HG03097 (cell line): ENCODE results near the gene GUCY2D.

ENCODE experiments used
- ATAC-seq: cut with Tn5 transposase; IDR thresholded peaks from one replicate; pipeline ENCODE4 v1.9.1; 2021; ENCODE audit not compliant: unreplicated experiment, low FRiP score

The GUCY2D gene

DNA sequence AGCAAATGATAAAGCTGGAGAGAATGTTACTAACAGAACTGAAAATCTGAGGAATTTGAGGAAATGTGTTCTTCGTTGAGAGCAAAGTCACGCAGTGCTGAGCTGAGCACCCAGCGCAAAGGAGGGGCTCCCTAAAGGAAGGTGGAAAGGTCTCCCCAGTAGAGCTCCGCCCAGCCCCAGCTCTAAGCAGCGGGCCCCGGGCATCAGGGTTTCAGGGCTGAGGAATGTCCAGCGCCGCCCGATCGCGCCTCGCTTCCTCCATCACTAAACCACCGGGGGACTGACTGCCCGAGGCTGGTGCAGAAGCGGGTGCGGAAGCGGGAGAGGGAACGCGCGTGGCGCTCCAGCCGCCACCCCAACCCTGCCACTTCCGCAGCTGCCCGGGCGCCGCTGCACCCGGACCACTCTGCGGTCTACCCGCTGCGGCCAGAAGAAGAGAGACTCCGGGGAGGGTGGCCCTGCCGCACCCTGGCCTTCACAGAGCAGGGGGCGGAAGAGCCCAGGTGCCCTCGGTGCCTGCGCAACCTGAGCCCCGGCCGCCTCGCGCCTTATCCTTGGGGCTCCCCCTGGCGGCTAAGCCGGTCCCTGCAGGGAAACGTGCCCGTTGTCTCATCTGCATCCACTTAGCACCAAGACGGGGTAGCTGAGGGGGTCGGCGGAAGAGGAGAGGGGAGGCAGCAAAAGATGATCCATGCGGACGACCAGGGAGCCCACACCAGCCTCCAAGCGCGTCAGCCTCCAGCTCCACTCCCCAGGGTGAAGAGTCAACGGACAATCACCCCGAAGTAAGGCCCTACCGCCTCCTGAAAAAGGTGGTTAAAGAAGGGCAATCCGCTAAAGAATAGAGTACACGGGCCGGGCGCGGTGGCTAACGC, 12.4 kb upstream of the GUCY2D start:
- peak; percentile 50 for ATAC-seq

DNA sequence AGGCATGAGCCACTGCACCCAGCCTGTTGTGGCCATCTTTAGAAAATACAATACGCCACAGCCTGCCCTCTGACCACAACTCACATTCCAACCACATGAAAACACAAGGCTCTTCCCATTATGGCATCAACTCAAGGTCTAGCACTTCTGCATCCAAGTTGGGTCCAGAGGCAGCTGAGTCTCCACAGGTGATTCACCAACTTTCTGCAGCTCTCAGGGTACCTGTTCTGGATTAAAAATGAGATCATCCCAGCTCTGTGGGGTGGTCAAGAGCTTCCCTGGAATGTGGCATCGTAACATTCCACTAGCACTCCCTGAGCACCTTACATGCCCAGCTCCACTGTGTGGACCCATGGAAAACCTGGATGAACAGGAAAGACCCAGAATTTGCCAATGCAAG, 9.9 kb upstream of the GUCY2D start:
- no peak for ATAC-seq

DNA sequence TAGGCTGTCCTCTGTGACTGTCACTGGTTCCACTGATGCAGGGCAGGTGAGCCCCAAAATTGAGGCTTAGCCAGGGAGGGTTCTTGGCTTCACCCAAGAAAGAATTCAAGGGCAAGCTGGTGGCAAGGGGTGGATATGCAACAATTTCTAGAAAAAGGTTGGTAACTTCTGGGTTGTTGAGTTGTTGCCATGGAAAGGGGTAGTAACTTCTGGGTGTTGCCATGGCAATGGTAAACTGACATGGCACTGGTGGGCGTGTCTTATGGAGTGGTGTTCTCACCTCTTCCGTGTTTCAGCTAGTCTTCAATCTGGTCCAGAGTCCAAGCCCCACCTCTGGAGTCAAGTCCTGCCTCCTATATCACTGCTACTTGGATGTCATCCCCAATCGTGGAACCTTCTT, 9.5 kb upstream of the GUCY2D start:
- no peak for ATAC-seq

DNA sequence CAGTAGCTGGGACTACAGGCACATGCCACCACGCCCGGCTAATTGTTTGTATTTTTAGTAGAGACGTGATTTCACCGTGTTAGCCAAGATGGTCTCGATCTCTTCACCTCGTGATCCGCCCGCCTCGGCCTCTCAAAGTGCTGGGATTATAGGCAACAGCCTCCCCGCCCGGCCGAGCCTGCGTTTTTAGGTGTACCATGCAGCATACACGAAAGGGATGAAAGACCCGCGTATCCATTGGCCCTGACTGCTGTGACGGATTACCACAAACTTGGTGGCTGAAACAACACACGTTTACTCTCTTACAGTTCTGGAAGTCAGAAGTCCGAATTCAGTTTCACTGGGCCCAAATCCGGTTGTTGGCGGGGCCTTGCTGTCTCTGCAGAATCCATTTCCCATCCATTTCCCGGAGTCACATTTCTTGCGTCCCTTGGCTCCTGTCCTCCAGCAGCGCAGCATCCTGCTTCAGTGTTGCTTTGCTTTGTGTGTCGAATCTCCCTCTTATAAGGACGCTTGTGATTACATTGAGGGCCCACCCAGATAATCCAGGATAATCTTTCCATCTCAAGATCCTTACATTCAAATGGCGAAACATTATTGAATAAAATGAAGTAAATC, 8.3 kb upstream of the GUCY2D start:
- no peak for ATAC-seq

DNA sequence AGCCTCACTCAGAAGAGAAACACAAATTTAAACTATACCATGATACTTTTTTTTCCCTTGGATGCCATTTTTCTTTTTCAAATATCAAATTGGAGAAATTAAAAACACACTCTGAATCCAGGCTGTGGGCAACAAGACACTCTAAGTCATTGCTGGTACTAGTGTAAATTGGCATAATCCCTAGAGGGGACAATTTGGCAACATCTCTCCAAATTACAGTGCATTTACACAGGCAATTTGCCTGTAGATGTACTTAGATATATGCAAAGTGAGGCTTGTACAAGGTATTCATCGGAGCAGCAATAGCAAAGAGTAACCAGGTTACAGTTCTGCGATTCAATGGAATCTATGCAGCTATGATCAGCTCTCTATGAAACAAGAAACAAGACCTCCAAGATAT, 6.7 kb upstream of the GUCY2D start:
- no peak for ATAC-seq

DNA sequence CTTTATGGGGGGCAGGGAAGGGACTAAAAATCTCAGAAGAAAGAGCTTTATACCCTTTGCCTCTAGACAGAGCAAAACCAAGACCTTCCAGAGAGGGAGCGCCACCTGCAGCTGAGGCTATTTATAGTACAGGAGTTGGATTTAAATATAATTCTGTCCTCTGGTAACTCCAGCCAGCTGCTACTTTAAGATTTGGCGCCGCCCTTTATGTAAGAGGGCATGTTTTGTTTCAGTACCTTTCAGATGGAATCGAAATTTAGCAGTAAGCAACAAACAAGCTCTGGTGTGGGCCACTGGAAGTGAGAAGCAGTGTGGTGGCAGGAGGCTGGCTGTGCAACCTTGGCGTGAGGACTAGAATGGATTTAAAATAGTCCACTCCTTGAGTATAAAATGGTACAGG, 5.2 kb upstream of the GUCY2D start:
- no peak for ATAC-seq

DNA sequence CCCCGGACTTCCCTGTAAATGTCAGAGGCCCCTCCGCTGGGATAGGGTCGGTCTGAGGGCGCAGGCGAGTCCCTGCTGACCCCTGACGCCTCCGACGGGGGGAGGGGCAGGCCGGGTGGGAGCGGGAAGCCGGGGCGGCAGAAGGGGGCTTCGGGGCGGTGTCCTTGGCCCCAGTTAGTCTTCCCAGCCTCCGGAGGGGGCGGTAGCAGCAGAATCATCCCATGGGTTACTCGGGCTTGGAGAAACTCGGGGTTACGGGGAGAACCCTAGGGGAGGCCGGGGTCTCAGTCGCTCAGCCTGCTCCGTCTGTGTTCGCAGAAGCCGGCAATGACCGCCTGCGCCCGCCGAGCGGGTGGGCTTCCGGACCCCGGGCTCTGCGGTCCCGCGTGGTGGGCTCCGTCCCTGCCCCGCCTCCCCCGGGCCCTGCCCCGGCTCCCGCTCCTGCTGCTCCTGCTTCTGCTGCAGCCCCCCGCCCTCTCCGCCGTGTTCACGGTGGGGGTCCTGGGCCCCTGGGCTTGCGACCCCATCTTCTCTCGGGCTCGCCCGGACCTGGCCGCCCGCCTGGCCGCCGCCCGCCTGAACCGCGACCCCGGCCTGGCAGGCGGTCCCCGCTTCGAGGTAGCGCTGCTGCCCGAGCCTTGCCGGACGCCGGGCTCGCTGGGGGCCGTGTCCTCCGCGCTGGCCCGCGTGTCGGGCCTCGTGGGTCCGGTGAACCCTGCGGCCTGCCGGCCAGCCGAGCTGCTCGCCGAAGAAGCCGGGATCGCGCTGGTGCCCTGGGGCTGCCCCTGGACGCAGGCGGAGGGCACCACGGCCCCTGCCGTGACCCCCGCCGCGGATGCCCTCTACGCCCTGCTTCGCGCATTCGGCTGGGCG, 542 bp downstream of the GUCY2D start:
- ATAC-seq = no peak

DNA sequence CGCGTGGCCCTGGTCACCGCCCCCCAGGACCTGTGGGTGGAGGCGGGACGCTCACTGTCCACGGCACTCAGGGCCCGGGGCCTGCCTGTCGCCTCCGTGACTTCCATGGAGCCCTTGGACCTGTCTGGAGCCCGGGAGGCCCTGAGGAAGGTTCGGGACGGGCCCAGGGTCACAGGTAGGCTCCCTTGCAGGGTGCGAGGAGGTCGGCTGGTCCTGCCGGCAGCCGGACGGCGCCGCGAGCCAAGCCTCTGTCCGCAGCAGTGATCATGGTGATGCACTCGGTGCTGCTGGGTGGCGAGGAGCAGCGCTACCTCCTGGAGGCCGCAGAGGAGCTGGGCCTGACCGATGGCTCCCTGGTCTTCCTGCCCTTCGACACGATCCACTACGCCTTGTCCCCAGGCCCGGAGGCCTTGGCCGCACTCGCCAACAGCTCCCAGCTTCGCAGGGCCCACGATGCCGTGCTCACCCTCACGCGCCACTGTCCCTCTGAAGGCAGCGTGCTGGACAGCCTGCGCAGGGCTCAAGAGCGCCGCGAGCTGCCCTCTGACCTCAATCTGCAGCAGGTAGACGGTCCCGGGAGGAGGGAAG, 1.3 kb downstream of the GUCY2D start:
- no peak for ATAC-seq

DNA sequence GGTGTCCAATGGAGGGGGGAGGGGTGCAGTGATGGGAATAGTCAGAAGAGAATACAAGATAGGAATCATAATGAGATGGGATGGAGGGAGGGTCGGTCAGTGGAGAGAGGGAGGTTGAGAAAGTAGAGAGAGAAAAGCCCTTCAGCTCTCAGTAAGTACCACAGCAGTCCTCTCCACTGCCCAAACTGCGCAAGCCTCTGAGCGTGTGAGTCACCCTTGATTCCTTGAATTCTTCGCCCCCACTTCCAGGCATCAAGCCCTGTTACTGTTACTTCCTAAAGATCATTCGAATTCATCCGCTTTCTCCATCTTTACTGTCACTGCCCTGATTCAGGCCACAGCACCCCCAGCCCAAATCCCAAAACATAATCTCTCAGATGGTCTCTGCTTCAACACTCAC, 2.5 kb downstream of the GUCY2D start:
- no peak for ATAC-seq

DNA sequence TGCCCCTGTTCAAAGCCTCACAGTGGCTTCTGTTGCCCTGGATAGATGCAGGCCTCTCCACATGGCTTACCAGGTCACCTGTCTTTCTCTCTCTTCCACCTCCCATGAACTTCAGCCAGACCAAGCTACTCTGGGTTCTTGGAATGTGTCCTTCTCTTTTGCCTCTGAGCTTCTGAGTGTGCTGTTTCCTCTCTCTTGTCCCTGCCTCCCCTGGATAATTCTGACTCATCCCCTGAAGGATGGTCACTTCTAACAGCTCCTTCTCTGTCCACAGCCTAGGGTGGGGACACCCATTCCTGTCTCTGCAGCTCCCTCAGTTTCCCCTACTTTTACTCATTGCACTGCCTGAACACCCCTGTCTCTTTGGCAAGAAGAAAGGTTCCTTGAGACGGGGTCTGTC, 2.9 kb downstream of the GUCY2D start:
- ATAC-seq = no peak

DNA sequence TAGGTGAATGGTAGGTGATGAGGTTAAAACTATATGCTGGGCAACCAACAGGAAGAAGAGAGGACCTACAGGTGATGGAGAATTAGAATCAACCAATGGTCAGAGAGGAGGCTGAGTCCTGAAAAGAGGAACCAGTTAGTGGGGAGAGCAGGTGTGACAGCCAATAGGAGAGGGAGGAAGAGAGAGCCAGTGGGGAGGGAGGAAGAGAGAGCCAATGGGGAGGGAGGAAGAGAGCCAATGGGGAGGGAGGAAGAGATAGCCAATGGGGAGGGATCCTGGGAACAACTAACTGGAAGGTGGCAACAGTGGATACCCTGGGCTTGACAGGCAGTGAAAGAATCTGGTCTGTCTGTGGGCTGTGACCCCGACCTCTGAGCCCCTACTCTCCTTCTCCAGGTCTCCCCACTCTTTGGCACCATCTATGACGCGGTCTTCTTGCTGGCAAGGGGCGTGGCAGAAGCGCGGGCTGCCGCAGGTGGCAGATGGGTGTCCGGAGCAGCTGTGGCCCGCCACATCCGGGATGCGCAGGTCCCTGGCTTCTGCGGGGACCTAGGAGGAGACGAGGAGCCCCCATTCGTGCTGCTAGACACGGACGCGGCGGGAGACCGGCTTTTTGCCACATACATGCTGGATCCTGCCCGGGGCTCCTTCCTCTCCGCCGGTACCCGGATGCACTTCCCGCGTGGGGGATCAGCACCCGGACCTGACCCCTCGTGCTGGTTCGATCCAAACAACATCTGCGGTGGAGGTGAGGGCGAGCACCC, 3.7 kb downstream of the GUCY2D start:
- ATAC-seq = no peak

DNA sequence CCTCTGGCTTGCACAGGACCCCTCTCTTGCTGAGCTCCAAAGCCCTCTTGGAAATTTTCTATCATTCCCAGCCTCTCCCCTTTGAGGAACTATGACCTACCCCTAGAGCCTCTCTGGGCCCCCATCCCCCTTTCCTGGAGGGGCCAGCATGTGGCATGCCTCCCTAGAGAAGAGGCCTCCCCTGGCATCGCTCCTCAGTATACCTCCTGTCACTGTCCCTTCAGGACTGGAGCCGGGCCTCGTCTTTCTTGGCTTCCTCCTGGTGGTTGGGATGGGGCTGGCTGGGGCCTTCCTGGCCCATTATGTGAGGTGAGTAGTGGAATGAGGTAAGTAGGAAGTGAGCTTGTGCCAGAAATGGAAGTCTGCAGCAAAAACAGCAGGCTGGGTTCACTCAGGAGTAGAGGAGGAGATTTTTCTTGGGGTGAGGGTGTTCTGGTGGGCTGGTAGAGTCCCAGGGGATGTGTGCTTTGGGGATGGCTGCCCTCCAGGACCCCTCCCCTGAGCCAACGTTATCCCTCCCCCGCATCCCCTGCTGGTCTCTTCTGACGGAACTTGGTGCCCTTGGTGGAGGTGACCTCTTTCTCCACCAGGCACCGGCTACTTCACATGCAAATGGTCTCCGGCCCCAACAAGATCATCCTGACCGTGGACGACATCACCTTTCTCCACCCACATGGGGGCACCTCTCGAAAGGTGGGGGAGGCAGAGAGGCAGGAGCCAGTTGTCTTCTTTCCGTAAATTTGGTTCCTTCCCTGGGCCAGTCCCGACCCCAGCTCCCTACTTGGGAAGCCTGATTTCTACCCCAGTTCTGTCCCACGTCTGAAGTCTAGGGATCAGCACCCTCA, 4.6 kb downstream of the GUCY2D start:
- ATAC-seq = no peak

DNA sequence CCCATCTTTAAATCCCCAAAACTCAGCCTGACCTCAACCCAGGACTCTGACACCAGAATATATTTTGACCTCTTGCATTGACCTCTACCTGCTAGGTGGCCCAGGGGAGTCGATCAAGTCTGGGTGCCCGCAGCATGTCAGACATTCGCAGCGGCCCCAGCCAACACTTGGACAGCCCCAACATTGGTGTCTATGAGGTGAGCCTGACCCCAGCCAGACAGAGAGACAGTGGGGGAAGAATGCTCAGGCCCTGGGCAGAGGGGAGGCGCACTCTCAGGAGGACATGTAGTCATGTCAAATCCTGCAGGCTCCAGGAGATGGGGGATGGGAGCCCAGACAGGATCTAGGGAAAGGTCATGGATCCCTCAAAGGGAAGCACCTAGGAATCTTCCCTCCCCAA, 5.4 kb downstream of the GUCY2D start:
- ATAC-seq = no peak

DNA sequence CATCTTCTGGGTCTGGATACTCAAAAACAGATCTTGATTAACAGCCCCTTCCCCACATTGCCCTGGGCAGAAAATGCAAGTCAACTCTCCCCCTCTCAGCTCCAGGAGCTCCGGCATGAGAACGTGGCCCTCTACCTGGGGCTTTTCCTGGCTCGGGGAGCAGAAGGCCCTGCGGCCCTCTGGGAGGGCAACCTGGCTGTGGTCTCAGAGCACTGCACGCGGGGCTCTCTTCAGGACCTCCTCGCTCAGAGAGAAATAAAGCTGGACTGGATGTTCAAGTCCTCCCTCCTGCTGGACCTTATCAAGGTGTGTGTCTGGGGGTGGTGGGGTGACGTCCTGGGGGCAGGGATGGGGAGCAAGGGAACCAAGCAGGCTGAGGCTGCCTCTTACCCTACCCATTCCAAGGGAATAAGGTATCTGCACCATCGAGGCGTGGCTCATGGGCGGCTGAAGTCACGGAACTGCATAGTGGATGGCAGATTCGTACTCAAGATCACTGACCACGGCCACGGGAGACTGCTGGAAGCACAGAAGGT, 9.7 kb downstream of the GUCY2D start:
- no peak for ATAC-seq

DNA sequence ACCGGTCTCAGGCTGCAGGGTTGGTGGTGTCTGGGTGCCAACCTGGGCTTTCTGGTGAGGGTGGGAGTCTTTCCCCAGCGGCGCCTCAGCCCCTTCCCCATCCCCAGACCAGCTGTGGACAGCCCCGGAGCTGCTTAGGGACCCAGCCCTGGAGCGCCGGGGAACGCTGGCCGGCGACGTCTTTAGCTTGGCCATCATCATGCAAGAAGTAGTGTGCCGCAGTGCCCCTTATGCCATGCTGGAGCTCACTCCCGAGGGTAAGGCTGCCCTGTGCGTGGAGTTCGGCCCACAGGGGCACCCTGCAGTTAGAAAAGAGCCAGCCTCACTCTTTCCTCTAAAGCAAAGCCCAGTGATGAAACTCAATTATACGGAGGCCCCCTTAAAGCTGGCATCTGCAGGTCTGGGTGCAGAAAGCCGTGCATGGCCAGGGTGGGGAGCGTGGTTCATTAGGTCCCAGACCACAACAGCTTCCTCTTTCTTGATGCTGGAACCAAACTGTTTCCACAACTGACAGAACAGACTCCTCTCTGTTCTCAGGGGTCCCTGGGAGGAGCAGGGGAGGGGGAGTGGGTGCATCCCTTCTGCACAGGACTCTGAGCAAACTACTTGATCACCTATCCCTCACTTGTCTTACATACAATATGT, 10.7 kb downstream of the GUCY2D start:
- no peak for ATAC-seq

DNA sequence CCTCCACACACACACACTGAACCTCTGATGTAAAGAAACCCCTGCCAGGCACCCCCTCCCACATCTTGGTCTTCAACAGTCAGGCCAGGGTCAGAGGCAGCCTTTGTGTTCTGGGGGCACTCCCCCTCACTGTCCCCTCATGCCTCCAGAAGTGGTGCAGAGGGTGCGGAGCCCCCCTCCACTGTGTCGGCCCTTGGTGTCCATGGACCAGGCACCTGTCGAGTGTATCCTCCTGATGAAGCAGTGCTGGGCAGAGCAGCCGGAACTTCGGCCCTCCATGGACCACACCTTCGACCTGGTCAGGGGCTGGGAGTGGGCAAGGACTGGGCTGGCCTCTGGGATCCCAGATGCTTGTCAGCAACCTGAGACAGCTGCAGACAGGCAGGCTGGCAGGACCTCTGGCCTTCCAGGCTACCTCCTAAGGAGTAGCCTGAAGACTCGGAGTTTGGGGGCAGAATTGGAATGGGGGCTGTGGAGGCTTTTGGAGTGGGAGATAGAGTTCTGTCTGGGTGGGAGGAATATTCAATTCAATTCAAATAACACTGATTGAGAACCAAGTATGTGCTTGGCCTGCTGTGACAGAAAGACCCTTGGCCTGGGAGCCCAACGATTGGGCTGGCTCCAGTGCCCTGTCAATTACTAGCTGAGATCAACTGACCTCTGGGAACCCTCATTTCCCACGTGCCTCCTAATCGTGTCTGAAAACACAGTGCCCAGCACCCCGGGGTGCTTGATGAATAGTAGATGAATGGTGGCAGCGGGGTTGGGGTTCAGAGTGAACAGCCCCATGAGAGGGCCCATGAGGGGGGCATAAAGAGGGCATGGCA, 11.5 kb downstream of the GUCY2D start:
- ATAC-seq = no peak

DNA sequence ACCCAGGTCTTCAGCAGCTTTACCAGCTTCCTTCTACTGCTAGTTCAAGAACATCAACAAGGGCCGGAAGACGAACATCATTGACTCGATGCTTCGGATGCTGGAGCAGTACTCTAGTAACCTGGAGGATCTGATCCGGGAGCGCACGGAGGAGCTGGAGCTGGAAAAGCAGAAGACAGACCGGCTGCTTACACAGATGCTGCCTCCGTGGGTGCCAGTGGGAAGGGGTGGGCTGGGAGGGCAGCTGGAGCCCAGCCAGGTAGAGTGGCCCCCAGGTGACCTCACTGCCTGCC, 12.1 kb downstream of the GUCY2D start:
- no peak for ATAC-seq
